GM12891 (cell line): ENCODE results near the gene SRGAP3.

Experiments
- PAX5 ChIP-seq: IDR thresholded peaks from 2 replicates; pipeline ENCODE4 v1.6.1; 2011; ENCODE audit warnings: low read length, moderate library complexity, mild to moderate bottlenecking; ENCODE audit not compliant: insufficient read depth, severe bottlenecking
- POLR2A ChIP-seq: IDR thresholded peaks from 2 replicates; pipeline ENCODE4 v1.6.1; 2011; ENCODE audit warnings: low read depth, low read length, control low read depth
- POLR2AphosphoS5 ChIP-seq: IDR thresholded peaks from 2 replicates; pipeline ENCODE4 v1.6.1; 2011; ENCODE audit warnings: low read depth, low read length, control low read depth
- POU2F2 ChIP-seq: IDR thresholded peaks from 2 replicates; pipeline ENCODE4 v1.6.1; 2011; ENCODE audit warnings: low read depth, mild to moderate bottlenecking, control low read depth, low read length, moderate library complexity
- TAF1 ChIP-seq: IDR thresholded peaks from 2 replicates; pipeline ENCODE4 v1.6.1; 2011; ENCODE audit warnings: low read depth, low read length, control low read depth

GRCh38 chr3:9185701-9186100 lies 63.7 kb downstream of the SRGAP3 start:
- TF ChIP-seq TAF1 (no peak), POLR2A (no peak), POU2F2 (no peak), POLR2AphosphoS5 (no peak), PAX5 (no peak)
